HEK293T (cell line): ENCODE data around the gene PRR19.

ENCODE experiments used
- CTCF ChIA-PET: fragments of 350-600 bp; formaldehyde crosslinking; extraction: SDS; loops from one replicate; lab custom pipeline; 2021; ENCODE audit warnings: antibody characterized with exemption, inconsistent platforms; lab: Yijun Ruan, JAX
- POLR2A ChIA-PET: fragments of 350-600 bp; formaldehyde crosslinking; extraction: SDS; loops from one replicate; lab custom pipeline; 2020; ENCODE audit warnings: antibody characterized with exemption, inconsistent platforms; lab: Yijun Ruan, JAX
- DNase-seq: peaks from one replicate; pipeline ENCODE4 v3.0.0; 2012; ENCODE audit warnings: mixed read lengths; ENCODE audit errors: extremely low spot score
- ARNT ChIP-seq: fragments of 450-650 bp; IDR thresholded peaks from 2 replicates; pipeline ENCODE4 v1.6.1; 2017; ENCODE audit warnings: mild to moderate bottlenecking
- BHLHE40 ChIP-seq: fragments of 450-650 bp; IDR thresholded peaks from 2 replicates; pipeline ENCODE4 v1.6.1; 2016; ENCODE audit warnings: mild to moderate bottlenecking, moderate library complexity, borderline replicate concordance
- CTBP1 ChIP-seq: fragments of 450-650 bp; IDR thresholded peaks from 2 replicates; pipeline ENCODE4 v1.6.1; 2016; ENCODE audit warnings: borderline replicate concordance
- ELF4 ChIP-seq: fragments of 450-650 bp; IDR thresholded peaks from 2 replicates; pipeline ENCODE4 v1.6.1; 2017; ENCODE audit warnings: antibody characterized with exemption
- FOXA1 ChIP-seq: fragments of 450-650 bp; IDR thresholded peaks from 2 replicates; pipeline ENCODE4 v1.6.1; 2016; ENCODE audit warnings: mild to moderate bottlenecking
- FOXK2 ChIP-seq: fragments of 450-650 bp; IDR thresholded peaks from 2 replicates; pipeline ENCODE4 v1.6.1; 2016; ENCODE audit warnings: mild to moderate bottlenecking
- FOXM1 ChIP-seq: fragments of 450-650 bp; IDR thresholded peaks from 2 replicates; pipeline ENCODE4 v1.6.1; 2017; ENCODE audit warnings: mild to moderate bottlenecking, borderline replicate concordance
- HDGF ChIP-seq: fragments of 450-650 bp; IDR thresholded peaks from 2 replicates; pipeline ENCODE4 v1.6.1; 2017; ENCODE audit warnings: antibody characterized with exemption, borderline replicate concordance
- L3MBTL2 ChIP-seq: fragments of 450-650 bp; conservative IDR thresholded peaks from 2 replicates; pipeline ENCODE4 v1.6.1; 2016; ENCODE audit warnings: mild to moderate bottlenecking
- LEF1 ChIP-seq: fragments of 450-650 bp; IDR thresholded peaks from 2 replicates; pipeline ENCODE4 v1.6.1; 2017; ENCODE audit warnings: mild to moderate bottlenecking, borderline replicate concordance
- NFRKB ChIP-seq: fragments of 450-650 bp; IDR thresholded peaks from 2 replicates; pipeline ENCODE4 v1.6.1; 2016; ENCODE audit warnings: mild to moderate bottlenecking, moderate library complexity
- SP1 ChIP-seq: fragments of 450-650 bp; IDR thresholded peaks from 2 replicates; pipeline ENCODE4 v1.6.1; 2017
- SUZ12 ChIP-seq: fragments of 450-650 bp; IDR thresholded peaks from 2 replicates; pipeline ENCODE4 v1.6.1; 2016; ENCODE audit warnings: mild to moderate bottlenecking
- TARDBP ChIP-seq: fragments of 450-650 bp; IDR thresholded peaks from 2 replicates; pipeline ENCODE4 v1.6.1; 2016
- ZNF384 ChIP-seq: fragments of 450-650 bp; IDR thresholded peaks from 2 replicates; pipeline ENCODE4 v1.6.1; 2016
- TF ChIP-seq, protein P1 (sequence below): fragments of 450-650 bp; IDR thresholded peaks from 2 replicates; pipeline ENCODE4 v1.6.1; 2016

Gene PRR19

DNA sequence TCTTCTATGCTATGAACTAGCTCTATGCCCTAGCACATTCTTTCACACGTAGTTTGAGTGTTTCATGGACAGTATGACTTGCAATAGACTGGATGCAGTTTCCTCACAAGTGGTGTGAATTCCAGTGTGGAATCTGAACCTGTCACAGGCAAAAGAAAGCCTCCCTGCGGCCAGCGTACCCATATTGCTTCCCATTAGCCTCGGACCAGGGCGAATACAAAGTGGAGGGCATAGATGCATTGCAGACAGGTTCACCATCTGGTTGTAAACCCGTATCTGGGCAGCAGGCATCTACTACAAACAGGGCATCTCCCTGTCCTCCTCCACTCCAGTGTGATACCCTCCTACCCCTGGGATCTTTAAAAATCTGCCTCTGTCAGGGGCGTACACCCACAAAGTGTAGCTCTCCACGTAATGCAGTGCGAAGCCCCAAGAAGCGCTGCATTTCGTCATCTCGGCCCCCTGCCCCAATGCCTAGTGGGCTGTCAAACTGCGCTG, 34.2 kb upstream of the PRR19 start:
- ChIA-PET POLR2A (interaction anchor here (1.1 to 1.4 kb wide), 3 partner anchors 12 to 24 kb away, joined by 5 to 7 read pairs (median 6); no protein-coding TSS in a partner anchor), CTCF (no interaction called here)
- no peak for TF ChIP-seq TARDBP
- TF ChIP-seq SUZ12: no peak
- TF ChIP-seq FOXM1: no peak
- TF ChIP-seq BHLHE40: no peak
- no peak for TF ChIP-seq FOXA1
- no peak for TF ChIP-seq SP1
- TF ChIP-seq, protein P1, sequence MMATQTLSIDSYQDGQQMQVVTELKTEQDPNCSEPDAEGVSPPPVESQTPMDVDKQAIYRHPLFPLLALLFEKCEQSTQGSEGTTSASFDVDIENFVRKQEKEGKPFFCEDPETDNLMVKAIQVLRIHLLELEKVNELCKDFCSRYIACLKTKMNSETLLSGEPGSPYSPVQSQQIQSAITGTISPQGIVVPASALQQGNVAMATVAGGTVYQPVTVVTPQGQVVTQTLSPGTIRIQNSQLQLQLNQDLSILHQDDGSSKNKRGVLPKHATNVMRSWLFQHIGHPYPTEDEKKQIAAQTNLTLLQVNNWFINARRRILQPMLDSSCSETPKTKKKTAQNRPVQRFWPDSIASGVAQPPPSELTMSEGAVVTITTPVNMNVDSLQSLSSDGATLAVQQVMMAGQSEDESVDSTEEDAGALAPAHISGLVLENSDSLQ: no peak
- TF ChIP-seq ZNF384: no peak
- TF ChIP-seq HDGF: no peak
- no peak for TF ChIP-seq ELF4
- no peak for TF ChIP-seq NFRKB
- no peak for TF ChIP-seq L3MBTL2
- no peak for TF ChIP-seq FOXK2
- no peak for TF ChIP-seq ARNT
- TF ChIP-seq LEF1: no peak
- TF ChIP-seq CTBP1: no peak
- no peak for DNase-seq

DNA sequence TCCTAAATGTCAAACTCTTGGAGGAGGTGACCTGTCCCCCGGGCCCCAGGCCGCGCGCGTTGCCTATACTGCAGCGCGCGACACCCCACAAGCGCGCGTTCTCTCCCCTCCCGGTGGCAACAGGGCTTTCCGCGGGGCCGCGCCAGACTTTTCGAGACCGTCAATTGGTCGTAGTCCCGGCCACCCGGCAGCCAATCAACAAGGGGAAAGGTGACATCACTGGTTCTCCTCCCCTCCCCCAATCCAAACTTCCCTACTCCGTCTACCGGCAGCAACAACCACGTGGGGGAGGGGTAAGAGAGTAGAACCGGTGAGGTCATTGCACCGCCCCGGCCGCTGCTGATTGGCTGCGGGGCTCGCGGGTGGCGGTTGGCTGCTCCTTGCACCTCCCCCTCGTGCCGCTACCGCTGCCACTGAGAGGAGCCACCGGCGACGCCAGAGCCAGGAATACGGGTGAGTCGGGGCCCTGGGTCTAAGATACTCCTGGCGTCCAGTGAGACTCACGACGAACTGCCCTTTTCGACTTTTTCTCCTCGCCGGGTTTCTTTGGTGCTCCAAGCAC, 33.7 kb upstream of the PRR19 start:
- CTCF ChIA-PET: no interaction called here
- TF ChIP-seq HDGF: no peak
- TF ChIP-seq, protein P1: peak; percentile 63
- TF ChIP-seq L3MBTL2: peak; percentile 87
- TF ChIP-seq BHLHE40: no peak
- TF ChIP-seq CTBP1: no peak
- TF ChIP-seq ARNT: no peak
- TF ChIP-seq ZNF384: no peak
- TF ChIP-seq LEF1: peak; percentile 66; the same call in 1 of the 2 replicates
- no peak for TF ChIP-seq SUZ12
- POLR2A ChIA-PET: interaction anchor here (1.1 to 1.4 kb wide), 3 partner anchors 12 to 25 kb away, joined by 5 to 7 read pairs (median 6); no protein-coding TSS in a partner anchor
- DNase-seq: peak; percentile 86

DNA sequence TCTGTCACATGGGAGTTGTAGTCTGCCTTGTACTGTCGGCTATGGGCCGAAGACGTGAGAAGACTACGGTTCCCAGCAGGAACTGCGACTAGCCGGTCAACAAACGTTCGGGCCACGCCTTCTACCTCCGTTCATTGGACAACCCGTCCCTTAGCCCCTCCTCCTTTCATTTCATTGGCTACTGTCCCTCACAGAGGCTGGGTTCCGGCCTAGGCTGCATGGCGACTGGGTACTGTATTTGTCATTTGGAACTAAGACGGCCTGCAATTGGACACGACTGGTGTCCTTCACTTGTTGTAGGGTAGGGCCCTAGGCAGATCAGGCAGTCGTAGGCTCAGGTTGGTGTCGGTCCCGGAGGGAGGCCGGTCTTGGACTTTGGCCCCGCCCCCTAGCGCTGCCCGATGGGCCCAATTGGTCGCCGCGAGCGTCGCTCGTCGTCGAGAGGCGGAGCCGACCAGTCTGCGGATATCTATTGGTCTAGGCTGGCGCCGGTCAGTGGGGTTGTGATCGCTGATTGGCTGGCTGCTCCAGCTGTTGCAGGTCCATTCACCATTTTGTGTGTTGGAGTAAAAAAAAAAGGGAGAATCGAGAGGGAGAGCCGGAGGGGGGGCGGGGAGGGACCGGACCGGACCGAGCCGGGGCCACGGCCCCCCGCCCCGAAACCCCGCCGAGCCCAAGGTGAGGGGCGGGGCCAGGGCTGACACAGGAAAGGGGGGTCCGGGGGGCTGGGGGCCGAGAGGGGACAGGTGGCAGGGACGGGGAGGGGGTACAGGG, 33.0 kb upstream of the PRR19 start, which contains the start of gene CIC:
CIC (plus strand) TSS at position 549 of the 774 bp plus-strand sequence. CDS start 2,532 bp downstream, outside the sequence.
- TF ChIP-seq LEF1 (no peak; the same call in 1 of the 2 replicates), NFRKB (no peak), FOXK2 (no peak), ZNF384 (peak; percentile 96), BHLHE40 (no peak), HDGF (no peak), ELF4 (peak; percentile 44; the same call in 1 of the 2 replicates), TARDBP (no peak), SUZ12 (no peak; the same call in 1 of the 2 replicates), L3MBTL2 (no peak), CTBP1 (no peak), ARNT (no peak), FOXA1 (no peak), FOXM1 (no peak), SP1 (peak; percentile 89)
- TF ChIP-seq, protein P1: peak; percentile 100
- ChIA-PET POLR2A (interaction anchor here (1.2 kb wide), 1 partner anchor 11 kb away, joined by 4 read pairs; no protein-coding TSS in a partner anchor), CTCF (interaction anchor here (1.8 kb wide), 1 partner anchor 11 kb away, joined by 5 read pairs; no protein-coding TSS in a partner anchor)
- peak; percentile 93 for DNase-seq

DNA sequence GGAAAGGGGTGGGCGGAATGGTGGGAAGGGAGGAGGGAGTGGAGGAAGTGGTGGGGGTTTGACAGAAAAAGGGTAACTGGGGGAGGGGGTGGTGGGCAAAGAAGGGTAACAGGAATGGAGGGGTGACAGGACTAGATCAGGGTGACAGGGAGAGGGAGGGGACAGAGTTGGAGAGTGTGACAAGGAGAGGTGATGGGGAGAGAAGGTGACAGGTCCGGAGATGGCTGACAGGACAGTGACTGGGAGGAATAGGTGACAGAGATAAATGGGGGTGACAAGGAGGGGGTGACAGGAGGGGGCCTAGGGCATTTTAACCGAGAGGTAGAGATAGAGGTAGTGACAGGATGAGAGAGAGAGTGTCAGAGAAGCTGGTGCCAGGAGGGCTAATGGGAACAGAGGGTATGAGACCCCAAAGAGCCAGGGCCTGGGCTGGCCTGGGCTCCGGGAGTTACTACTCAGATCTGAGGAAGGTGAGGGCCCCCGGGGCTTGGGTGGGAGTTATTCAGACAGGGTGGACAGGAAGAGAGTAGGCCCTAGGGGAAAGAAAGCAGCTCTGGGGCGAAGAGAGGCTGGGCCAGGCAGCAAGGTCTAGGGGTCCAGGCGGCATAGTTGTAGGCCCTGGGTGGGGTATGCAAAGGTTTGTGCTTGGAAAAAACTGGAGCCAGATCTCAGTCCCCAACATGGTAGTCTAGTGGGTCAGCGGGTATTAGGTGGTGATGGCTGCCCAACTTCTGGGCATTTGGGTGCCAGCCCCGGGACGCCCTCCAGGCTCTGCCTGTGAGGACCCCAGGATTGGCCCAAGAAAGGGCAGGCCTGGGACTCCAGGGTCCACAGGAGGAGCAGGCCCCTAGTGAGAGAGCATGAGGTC, 32.2 kb upstream of the PRR19 start:
- no peak for DNase-seq
- ChIA-PET CTCF (interaction anchor here (1.8 kb wide), 1 partner anchor 10 kb away, joined by 5 read pairs; no protein-coding TSS in a partner anchor), POLR2A (interaction anchor here (0.8 to 1.2 kb wide), 4 partner anchors 10 to 27 kb away, joined by 3 to 4 read pairs (median 4); partner anchors contain the start of gene GSK3A)
- TF ChIP-seq, protein P1: peak; percentile 29; the same call in 1 of the 2 replicates
- TF ChIP-seq L3MBTL2: no peak
